SK-N-SH (cell line): ENCODE results near the gene MCAM. TPM values are rescaled to one million over a fixed set of nuclear protein-coding genes. Genes with fewer than 3 reads are reported as not detected.

Experiments
- CTCF ChIA-PET: fragments of 300-600, 350-600 bp; formaldehyde crosslinking; extraction: SDS; loops from one replicate; lab custom pipeline; 2021; lab: Yijun Ruan, JAX
- POLR2A ChIA-PET: fragments of 350-600 bp; sonication (Branson Sonifier 250); formaldehyde crosslinking; extraction: SDS; loops from one replicate; lab custom pipeline; 2020; ENCODE audit warnings: antibody characterized with exemption, inconsistent platforms; lab: Yijun Ruan, JAX
- DNase-seq: peaks from one replicate; pipeline ENCODE4 v3.0.0; 2012
- H2AFZ ChIP-seq: fragments of 200-600 bp; sonication (generic); 2 replicates; pipeline ENCODE4 v1.8.1; 2016; ENCODE audit warnings: antibody characterized with exemption, mild to moderate bottlenecking, low read depth
- H3F3A ChIP-seq: fragments of 200-600 bp; sonication (generic); replicated peaks from 2 replicates; pipeline ENCODE3; 2016; ENCODE audit warnings: antibody characterized with exemption, mild to moderate bottlenecking; ENCODE audit not compliant: insufficient read depth
- H3K27ac ChIP-seq, 2 experiments: fragments of 200-500 bp in 1 of 2; fragments of 200-600 bp in 1 of 2; sonication (Bioruptor generic) in 1 of 2; sonication (generic), shearing (Covaris generic) in 1 of 2; 2 replicates each; pipeline versions ENCODE4 v1.5.1 to v1.6.1; 2014 to 2016; ENCODE audit warnings: low read depth in 2 of 2, inconsistent platforms in 1 of 2, low read length in 1 of 2, mild to moderate bottlenecking in 1 of 2, mixed read lengths in 1 of 2
- H3K27me3 ChIP-seq: fragments of 200-600 bp; sonication (generic), shearing (Covaris generic); 2 replicates; pipeline ENCODE4 v1.6.1; 2016; ENCODE audit warnings: mixed run types; ENCODE audit not compliant: insufficient read depth
- H3K36me3 ChIP-seq, 2 experiments: fragments of 200-500 bp in 1 of 2; fragments of 200-600 bp in 1 of 2; sonication (Bioruptor generic) in 1 of 2; sonication (generic) in 1 of 2; replicated peaks in 1 of 2; 2 replicates each; pipeline versions ENCODE3 to v1.5.1; 2014 to 2016; ENCODE audit warnings: low read length in 1 of 2, mild to moderate bottlenecking in 1 of 2; ENCODE audit not compliant: insufficient read depth in 2 of 2, control insufficient read depth in 1 of 2
- H3K4me1 ChIP-seq, 2 experiments: fragments of 200-500 bp in 1 of 2; fragments of 200-600 bp in 1 of 2; sonication (Bioruptor generic) in 1 of 2; sonication (generic), shearing (Covaris generic) in 1 of 2; 2 replicates each; pipeline versions ENCODE4 v1.5.1 to v1.6.1; 2014 to 2016; ENCODE audit warnings: low read depth in 1 of 2, low read length in 1 of 2, mixed run types in 1 of 2; ENCODE audit not compliant: insufficient read depth in 2 of 2, control insufficient read depth in 1 of 2
- H3K4me2 ChIP-seq: fragments of 200-600 bp; sonication (generic), shearing (Covaris generic); 2 replicates; pipeline ENCODE4 v1.6.1; 2017; ENCODE audit warnings: mixed run types
- H3K4me3 ChIP-seq, 2 experiments: fragments of 200-500 bp in 1 of 2; fragments of 200-600 bp in 1 of 2; sonication (Bioruptor generic) in 1 of 2; sonication (generic), shearing (Covaris generic) in 1 of 2; 2 replicates each; pipeline versions ENCODE4 v1.5.1 to v1.8.1; 2014 to 2016; ENCODE audit warnings: low read depth in 2 of 2, inconsistent platforms in 1 of 2, low read length in 1 of 2, mild to moderate bottlenecking in 1 of 2, mixed read lengths in 1 of 2, moderate library complexity in 1 of 2
- H3K79me2 ChIP-seq: fragments of 200-600 bp; sonication (generic); 2 replicates; pipeline ENCODE4 v1.8.1; 2017; ENCODE audit warnings: mild to moderate bottlenecking; ENCODE audit not compliant: insufficient read depth
- H3K9ac ChIP-seq: fragments of 200-600 bp; sonication (generic); 2 replicates; pipeline ENCODE4 v1.6.1; 2017; ENCODE audit warnings: mixed run types
- H3K9me2 ChIP-seq: fragments of 200-600 bp; sonication (generic); 2 replicates; pipeline ENCODE4 v1.6.1; 2017; ENCODE audit warnings: mixed run types
- H3K9me3 ChIP-seq: fragments of 200-600 bp; sonication (generic); 2 replicates; pipeline ENCODE4 v1.6.1; 2017; ENCODE audit warnings: mixed run types, mild to moderate bottlenecking, moderate library complexity
- H4K20me1 ChIP-seq: fragments of 200-600 bp; sonication (generic); 2 replicates; pipeline ENCODE4 v1.6.1; 2017; ENCODE audit warnings: mild to moderate bottlenecking, mixed run types; ENCODE audit not compliant: insufficient read depth
- CHD2 ChIP-seq: fragments of 150-350 bp; IDR thresholded peaks from 2 replicates; pipeline ENCODE4 v1.6.1; 2018; ENCODE audit warnings: low read length; ENCODE audit not compliant: partially characterized antibody
- ELF1 ChIP-seq: IDR thresholded peaks from 2 replicates; pipeline ENCODE4 v1.4.0; 2012
- JUND ChIP-seq: IDR thresholded peaks from 2 replicates; pipeline ENCODE4 v1.4.0; 2012
- RFX5 ChIP-seq: IDR thresholded peaks from 2 replicates; pipeline ENCODE4 v1.6.1; 2012; ENCODE audit warnings: mild to moderate bottlenecking, improper control_type of control experiment, low read length
- SIN3A ChIP-seq: IDR thresholded peaks from 2 replicates; pipeline ENCODE4 v1.6.1; 2012; ENCODE audit warnings: low read depth, mild to moderate bottlenecking, low read length, moderate library complexity, borderline replicate concordance
- TCF12 ChIP-seq: IDR thresholded peaks from 2 replicates; pipeline ENCODE4 v1.4.0; 2012
- YY1 ChIP-seq: IDR thresholded peaks from 2 replicates; pipeline ENCODE4 v1.4.0; 2012; ENCODE audit warnings: low read depth, mild to moderate bottlenecking
- WGBS: methylation state at CpG from one replicate; pipeline ENCODE4 v1.1.6; 2017; ENCODE audit warnings: low lambda C conversion rate; 5-methylcytosine and 5-hydroxymethylcytosine counted together
- polyA plus RNA-seq, 3 experiments: library from polyadenylated mRNA; depleted of rRNA; stranded (reverse); fragments of >200 nt; gene quantifications; 2 replicates each; pipeline ENCODE4 v1.2.3, GENCODE V29; 2012
- TF ChIP-seq, protein P1 (sequence below): fragments of 200-600 bp; sonication (generic); IDR thresholded peaks from 2 replicates; pipeline ENCODE4 v1.6.1; 2017; ENCODE audit warnings: antibody characterized with exemption, mild to moderate bottlenecking, moderate library complexity
- TF ChIP-seq, protein P2 (sequence below): IDR thresholded peaks from 2 replicates; pipeline ENCODE4 v1.4.0; 2012; ENCODE audit warnings: low read depth, borderline replicate concordance
- TF ChIP-seq, protein P3 (sequence below): IDR thresholded peaks from 2 replicates; pipeline ENCODE4; 2012
- TF ChIP-seq, protein P4 (sequence below): IDR thresholded peaks from 2 replicates; pipeline ENCODE4 v1.4.0; 2012; ENCODE audit warnings: low read depth, borderline replicate concordance

MCAM gene
- polyA plus RNA-seq, 1 of the 3 experiments (the other 2 are of a cell fraction) = 22.8 TPM

DNA sequence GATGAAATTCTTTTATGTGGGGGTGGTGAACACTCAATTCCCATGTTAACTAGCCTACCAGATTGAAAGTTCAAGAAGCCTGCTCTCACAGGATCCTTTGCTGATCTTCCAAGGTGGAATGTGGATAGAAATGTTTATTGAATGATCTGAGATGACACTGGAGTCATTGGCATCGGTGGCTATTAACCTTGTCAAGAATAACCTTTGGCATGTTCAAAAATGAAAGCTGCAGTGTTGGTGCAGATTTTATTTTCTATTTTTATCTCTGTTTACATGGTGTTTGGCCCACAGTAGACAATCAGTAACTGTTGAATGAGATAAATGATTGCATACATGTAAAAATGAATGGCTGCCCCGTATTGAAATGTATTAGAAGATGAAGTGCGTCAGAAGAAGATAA is 19.0 kb downstream of the MCAM start:
- Histone ChIP-seq H3K4me2 (no peak overlapping the region), H2AFZ (no peak overlapping the region), H3K4me3 (no peak overlapping the region), H3K79me2 (no peaks in the 10 kb centered on the region; the same call in none of the 2 replicates), H4K20me1 (no peaks in the 10 kb centered on the region), H3K9me3 (no peaks in the 10 kb centered on the region), H3K4me1 (peaks cover 0 to 3% of the 10 kb centered on the region in 2 experiments; a peak in 2 of 4 replicates), H3K9ac (no peak overlapping the region), H3K9me2 (no peaks in the 10 kb centered on the region), H3K27ac (no peak overlapping the region), H3K27me3 (no peaks in the 10 kb centered on the region), H3F3A (no peaks in the 10 kb centered on the region), H3K36me3 (peaks cover 67 to 71% of the 10 kb centered on the region in 2 experiments)
- no peak for DNase-seq
- no peak for TF ChIP-seq YY1
- TF ChIP-seq, protein P1, sequence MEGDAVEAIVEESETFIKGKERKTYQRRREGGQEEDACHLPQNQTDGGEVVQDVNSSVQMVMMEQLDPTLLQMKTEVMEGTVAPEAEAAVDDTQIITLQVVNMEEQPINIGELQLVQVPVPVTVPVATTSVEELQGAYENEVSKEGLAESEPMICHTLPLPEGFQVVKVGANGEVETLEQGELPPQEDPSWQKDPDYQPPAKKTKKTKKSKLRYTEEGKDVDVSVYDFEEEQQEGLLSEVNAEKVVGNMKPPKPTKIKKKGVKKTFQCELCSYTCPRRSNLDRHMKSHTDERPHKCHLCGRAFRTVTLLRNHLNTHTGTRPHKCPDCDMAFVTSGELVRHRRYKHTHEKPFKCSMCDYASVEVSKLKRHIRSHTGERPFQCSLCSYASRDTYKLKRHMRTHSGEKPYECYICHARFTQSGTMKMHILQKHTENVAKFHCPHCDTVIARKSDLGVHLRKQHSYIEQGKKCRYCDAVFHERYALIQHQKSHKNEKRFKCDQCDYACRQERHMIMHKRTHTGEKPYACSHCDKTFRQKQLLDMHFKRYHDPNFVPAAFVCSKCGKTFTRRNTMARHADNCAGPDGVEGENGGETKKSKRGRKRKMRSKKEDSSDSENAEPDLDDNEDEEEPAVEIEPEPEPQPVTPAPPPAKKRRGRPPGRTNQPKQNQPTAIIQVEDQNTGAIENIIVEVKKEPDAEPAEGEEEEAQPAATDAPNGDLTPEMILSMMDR = no peak
- TF ChIP-seq CHD2 = no peak
- TF ChIP-seq, protein P2, sequence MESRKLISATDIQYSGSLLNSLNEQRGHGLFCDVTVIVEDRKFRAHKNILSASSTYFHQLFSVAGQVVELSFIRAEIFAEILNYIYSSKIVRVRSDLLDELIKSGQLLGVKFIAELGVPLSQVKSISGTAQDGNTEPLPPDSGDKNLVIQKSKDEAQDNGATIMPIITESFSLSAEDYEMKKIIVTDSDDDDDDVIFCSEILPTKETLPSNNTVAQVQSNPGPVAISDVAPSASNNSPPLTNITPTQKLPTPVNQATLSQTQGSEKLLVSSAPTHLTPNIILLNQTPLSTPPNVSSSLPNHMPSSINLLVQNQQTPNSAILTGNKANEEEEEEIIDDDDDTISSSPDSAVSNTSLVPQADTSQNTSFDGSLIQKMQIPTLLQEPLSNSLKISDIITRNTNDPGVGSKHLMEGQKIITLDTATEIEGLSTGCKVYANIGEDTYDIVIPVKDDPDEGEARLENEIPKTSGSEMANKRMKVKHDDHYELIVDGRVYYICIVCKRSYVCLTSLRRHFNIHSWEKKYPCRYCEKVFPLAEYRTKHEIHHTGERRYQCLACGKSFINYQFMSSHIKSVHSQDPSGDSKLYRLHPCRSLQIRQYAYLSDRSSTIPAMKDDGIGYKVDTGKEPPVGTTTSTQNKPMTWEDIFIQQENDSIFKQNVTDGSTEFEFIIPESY = no peak
- TF ChIP-seq SIN3A = no peak
- TF ChIP-seq ELF1 = no peak
- no peak for TF ChIP-seq RFX5
- TF ChIP-seq, protein P3, sequence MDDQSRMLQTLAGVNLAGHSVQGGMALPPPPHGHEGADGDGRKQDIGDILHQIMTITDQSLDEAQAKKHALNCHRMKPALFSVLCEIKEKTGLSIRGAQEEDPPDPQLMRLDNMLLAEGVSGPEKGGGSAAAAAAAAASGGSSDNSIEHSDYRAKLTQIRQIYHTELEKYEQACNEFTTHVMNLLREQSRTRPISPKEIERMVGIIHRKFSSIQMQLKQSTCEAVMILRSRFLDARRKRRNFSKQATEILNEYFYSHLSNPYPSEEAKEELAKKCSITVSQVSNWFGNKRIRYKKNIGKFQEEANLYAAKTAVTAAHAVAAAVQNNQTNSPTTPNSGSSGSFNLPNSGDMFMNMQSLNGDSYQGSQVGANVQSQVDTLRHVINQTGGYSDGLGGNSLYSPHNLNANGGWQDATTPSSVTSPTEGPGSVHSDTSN = no peak
- TF ChIP-seq, protein P4, sequence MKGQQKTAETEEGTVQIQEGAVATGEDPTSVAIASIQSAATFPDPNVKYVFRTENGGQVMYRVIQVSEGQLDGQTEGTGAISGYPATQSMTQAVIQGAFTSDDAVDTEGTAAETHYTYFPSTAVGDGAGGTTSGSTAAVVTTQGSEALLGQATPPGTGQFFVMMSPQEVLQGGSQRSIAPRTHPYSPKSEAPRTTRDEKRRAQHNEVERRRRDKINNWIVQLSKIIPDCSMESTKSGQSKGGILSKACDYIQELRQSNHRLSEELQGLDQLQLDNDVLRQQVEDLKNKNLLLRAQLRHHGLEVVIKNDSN = no peak
- no peak for TF ChIP-seq TCF12
- no peak for TF ChIP-seq JUND
- POLR2A ChIA-PET = no interaction called here
- WGBS = 92% methylated on average over 3 of the region's 3 CpGs
- CTCF ChIA-PET = interaction anchor here (0.9 to 3.0 kb wide), 6 partner anchors 14 to 236 kb away, joined by 3 to 15 read pairs (median 6); partner anchors contain the start of gene CBL

DNA sequence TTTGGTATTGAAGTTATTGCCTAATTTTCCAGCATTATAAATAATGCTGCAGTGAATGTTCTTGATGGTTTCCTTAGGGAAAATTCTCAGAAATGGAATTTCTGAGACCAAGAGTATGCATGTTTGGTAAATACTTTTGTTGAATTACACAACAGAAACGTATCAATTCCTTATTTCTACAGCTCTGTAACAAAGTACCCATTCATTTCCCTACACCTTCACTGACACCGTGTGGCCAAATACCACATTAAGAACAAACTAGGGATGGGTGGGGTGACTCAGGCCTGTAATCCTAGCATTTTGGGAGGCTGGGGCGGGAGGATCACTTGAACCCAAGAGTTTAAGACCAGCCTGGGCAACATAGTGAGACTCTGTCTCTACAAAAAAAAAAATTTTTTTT is 21.8 kb downstream of the MCAM start:
- H3K9me3 ChIP-seq = peaks cover 6% of the 10 kb centered on the region; the same call in 1 of the 2 replicates
- no peak overlapping the region for H3K27ac ChIP-seq
- DNase-seq = no peak
- H3K27me3 ChIP-seq = no peaks in the 10 kb centered on the region
- peaks cover 0 to under 1% of the 10 kb centered on the region in 2 experiments; a peak in 2 of 4 replicates for H3K4me1 ChIP-seq
- no peaks in the 10 kb centered on the region; the same call in none of the 2 replicates for H3K79me2 ChIP-seq
- H3K4me2 ChIP-seq = no peak overlapping the region
- H3K36me3 ChIP-seq = peaks cover 43 to 67% of the 10 kb centered on the region in 2 experiments
- H3K9ac ChIP-seq = no peak overlapping the region
- H3K9me2 ChIP-seq = no peaks in the 10 kb centered on the region
- H2AFZ ChIP-seq = no peak overlapping the region
- no peaks in the 10 kb centered on the region for H3F3A ChIP-seq
- TF ChIP-seq, protein P1 = peak; percentile 28; the same call in 1 of the 2 replicates
- no peak for TF ChIP-seq JUND
- 50% methylated on average over 3 of the region's 3 CpGs for WGBS
- POLR2A ChIA-PET = no interaction called here
- H3K4me3 ChIP-seq = no peak overlapping the region
- no peaks in the 10 kb centered on the region for H4K20me1 ChIP-seq
- CTCF ChIA-PET = no interaction called here
